Measurements from ENCODE around the gene SPATS2L. TPM values are rescaled to one million over a fixed set of nuclear protein-coding genes. Genes with fewer than 3 reads are reported as not detected.

Gene SPATS2L
- total RNA-seq, 1 experiment from 2014 or later = 47.3 TPM

- Histone ChIP-seq H3K9ac (ENCODE audit: extremely low read depth, insufficient read length, low read length) (no peak overlapping the region), H3T11ph (ENCODE audit: low read length) (no peak overlapping the region), H3K23me2 (ENCODE audit: insufficient read length, low read depth, low read length, poor library complexity, severe bottlenecking) (no peaks in the 10 kb centered on the region), H2BK5ac (ENCODE audit: insufficient read length, low read length) (no peak overlapping the region), H3K79me2 (ENCODE audit: insufficient read depth, low read length) (no peaks in the 10 kb centered on the region; the same call in 1 of the 2 replicates), H2AK5ac (ENCODE audit: insufficient read length, low read length) (no peak overlapping the region), H3K4me2 (ENCODE audit: insufficient read depth, insufficient read length, low read length) (no peak overlapping the region), H2BK15ac (ENCODE audit: low read depth, low read length) (no peak overlapping the region), H3K18ac (ENCODE audit: insufficient read length, low read depth, low read length) (no peak overlapping the region), H4K5ac (ENCODE audit: insufficient read length, low read depth, low read length) (no peak overlapping the region), H3K4me1 (ENCODE audit: insufficient read depth, low read length) (no peaks in the 10 kb centered on the region), H2AFZ (ENCODE audit: low read length) (no peak overlapping the region), H2BK120ac (ENCODE audit: low read depth, low read length, poor library complexity, severe bottlenecking) (no peak overlapping the region), H3K9me3 (ENCODE audit: control insufficient read depth, low read depth, low read length) (no peaks in the 10 kb centered on the region), H3K4ac (ENCODE audit: low read depth, low read length) (no peak overlapping the region), H3K79me1 (ENCODE audit: insufficient read depth, low read depth, low read length, poor library complexity, severe bottlenecking) (no peaks in the 10 kb centered on the region), H4K91ac (ENCODE audit: insufficient read length, low read depth, low read length) (no peak overlapping the region), H2BK12ac (ENCODE audit: insufficient read length, low read depth, low read length) (no peak overlapping the region), H3K14ac (ENCODE audit: insufficient read depth, low read length) (no peak overlapping the region), H2BK20ac (ENCODE audit: low read depth, low read length, poor library complexity, severe bottlenecking) (no peak overlapping the region), H4K8ac (replicated peaks; ENCODE audit: insufficient read length, low read depth, low read length) (no peak overlapping the region), H3K56ac (ENCODE audit: insufficient read length, low read depth, low read length) (no peak overlapping the region), H3K27ac (ENCODE audit: insufficient read length, low read depth, low read length) (no peak overlapping the region), H3K23ac (ENCODE audit: insufficient read length, low read depth, low read length) (no peak overlapping the region), H3K27me3 (ENCODE audit: insufficient read depth, low read length) (no peaks in the 10 kb centered on the region), H4K20me1 (ENCODE audit: control insufficient read depth, insufficient read depth, insufficient read length) (no peaks in the 10 kb centered on the region)
- no peak for DNase-seq
- Mint-ChIP-seq H3K27ac (no peak overlapping the region), H3K9me3 (no peaks in the 10 kb centered on the region), H3K4me3 (no peak overlapping the region), H3K27me3 (ENCODE audit: low read depth) (no peaks in the 10 kb centered on the region), H3K4me1 (no peaks in the 10 kb centered on the region), H3K36me3 (ENCODE audit: insufficient read depth in 1 of 3, low read depth in 3 of 3) (peaks cover 4 to 35% (median 11%) of the 10 kb centered on the region in 3 experiments; a peak in 6 of 7 replicates)
- no peak for TF ChIP-seq CTCF (conservative IDR thresholded peaks at IDR 0.05)
- WGBS (ENCODE audit: extremely low coverage, insufficient read length, low lambda C conversion rate) = no CpG with 5 or more reads among the region's 2 CpGs
Observed at GRCh38 chr2:200461846-200462710, 155.6 kb downstream of the SPATS2L start.
